HepG2 (cell line): ENCODE results near the gene EMILIN1. TPM values are rescaled to one million over a fixed set of nuclear protein-coding genes. Genes with fewer than 3 reads are reported as not detected.

Experiments
- ATF6 ChIP-seq: sonication (generic); formaldehyde crosslinking; conservative IDR thresholded peaks from 2 replicates; pipeline ENCODE4 v1.4.0; 2020; ENCODE audit warnings: missing genetic modification reagents
- BRCA1 ChIP-seq: sonication (generic); formaldehyde crosslinking; IDR thresholded peaks from 2 replicates; pipeline ENCODE4 v1.4.0; 2020; ENCODE audit warnings: missing genetic modification reagents
- HNRNPUL1 ChIP-seq: fragments of 200-400 bp; formaldehyde crosslinking; IDR thresholded peaks from 2 replicates; pipeline ENCODE4 v1.6.1; 2017; ENCODE audit warnings: low read depth, mild to moderate bottlenecking, low read length, moderate library complexity
- ISX ChIP-seq: sonication (generic); formaldehyde crosslinking; conservative IDR thresholded peaks from 2 replicates; pipeline ENCODE4 v1.5.0; 2020; ENCODE audit warnings: missing genetic modification reagents
- KIAA2018 ChIP-seq: sonication (generic); formaldehyde crosslinking; IDR thresholded peaks from 2 replicates; pipeline ENCODE4 v1.5.0; 2020; ENCODE audit warnings: mild to moderate bottlenecking, missing genetic modification reagents, borderline replicate concordance
- NR2C2 ChIP-seq: sonication (generic); formaldehyde crosslinking; IDR thresholded peaks from 2 replicates; pipeline ENCODE4 v1.4.0; 2020; ENCODE audit warnings: missing genetic modification reagents, mild to moderate bottlenecking, moderate library complexity, borderline replicate concordance
- TMF1 ChIP-seq: sonication (generic); formaldehyde crosslinking; IDR thresholded peaks from 2 replicates; pipeline ENCODE4 v1.8.1; 2022; ENCODE audit warnings: low read depth, missing genetic modification reagents
- ZBTB8A ChIP-seq: sonication (generic); formaldehyde crosslinking; IDR thresholded peaks from 2 replicates; pipeline ENCODE4 v1.4.0; 2020; ENCODE audit warnings: mild to moderate bottlenecking, low read depth, missing genetic modification reagents, borderline replicate concordance
- ZMYM4 ChIP-seq: sonication (generic); formaldehyde crosslinking; IDR thresholded peaks from 2 replicates; pipeline ENCODE4 v1.8.1; 2023; ENCODE audit warnings: mild to moderate bottlenecking, missing genetic modification reagents
- ZNF33B ChIP-seq: sonication (generic); formaldehyde crosslinking; IDR thresholded peaks from 2 replicates; pipeline ENCODE4 v1.5.1; 2020; ENCODE audit warnings: mild to moderate bottlenecking, missing genetic modification reagents
- ZNF687 ChIP-seq: sonication (generic); formaldehyde crosslinking; IDR thresholded peaks from 2 replicates; pipeline ENCODE4 v1.5.1; 2020; ENCODE audit warnings: mild to moderate bottlenecking, missing genetic modification reagents, moderate library complexity
- ZNF691 ChIP-seq: sonication (generic); formaldehyde crosslinking; IDR thresholded peaks from 2 replicates; pipeline ENCODE4 v1.4.0; 2020; ENCODE audit warnings: missing genetic modification reagents, low read depth, mild to moderate bottlenecking, borderline replicate concordance
- ZNF83 ChIP-seq: sonication (generic); formaldehyde crosslinking; IDR thresholded peaks from 2 replicates; pipeline ENCODE4 v1.4.0; 2020; ENCODE audit warnings: missing genetic modification reagents, mild to moderate bottlenecking, borderline replicate concordance
- polyA plus RNA-seq, 8 experiments: library from polyadenylated mRNA; depleted of rRNA in 3 of 8; stranded (reverse) in 7 of 8; unstranded in 1 of 8; fragments of >200 nt; fragmentation: Illumina TruSeq in 4 of 8; extraction: Trizol in 4 of 8; gene quantifications; 2 replicates each; pipeline versions ENCODE4 v1.2.1 to v1.2.3, GENCODE V29; 2011 to 2016; ENCODE audit warnings: low read depth in 4 of 8, missing spikeins in 1 of 8, mixed read lengths in 1 of 8; ENCODE audit not compliant: insufficient read depth in 1 of 8
- total RNA-seq, 5 experiments: library from RNA; depleted of rRNA; stranded (reverse); fragments of >200 nt; fragmentation: Illumina TruSeq; extraction: Trizol; gene quantifications; 2 replicates each; pipeline ENCODE4 v1.2.3, GENCODE V29; 2016; ENCODE audit warnings: low read depth in 1 of 5

Gene EMILIN1
- total and polyA plus RNA-seq, 2 of the 13 experiments (the other 11 are each of a cell fraction or from before 2014, with no cell fraction given), result 8.1 to 9.7 TPM

GRCh38 chr2:27134781-27135477, 56.5 kb downstream of the EMILIN1 start (continued):
- TF ChIP-seq KIAA2018 (no peak), ZMYM4 (CRISPR knock-in tag) (peak; percentile 83; the same call in 1 of the 2 replicates), NR2C2 (CRISPR knock-in tag) (peak; percentile 34; the same call in 1 of the 2 replicates), TMF1 (CRISPR knock-in tag) (no peak), BRCA1 (CRISPR knock-in tag) (no peak), HNRNPUL1 (no peak), ATF6 (CRISPR knock-in tag) (no peak), ISX (CRISPR knock-in tag) (no peak), ZBTB8A (CRISPR knock-in tag) (0 out of 2 replicates have a peak, but pooled peaks have one; percentile 54), ZNF33B (CRISPR knock-in tag) (no peak), ZNF83 (CRISPR knock-in tag) (no peak), ZNF691 (CRISPR knock-in tag) (0 out of 2 replicates have a peak, but pooled peaks have one; percentile 0), ZNF687 (CRISPR knock-in tag) (peak; percentile 7; the same call in 1 of the 2 replicates)
